Ectodermal cell (in vitro differentiated cells): ENCODE data around the gene NUP160.
"Not testable (repeated sequence)": the region's sequence is repeated elsewhere in the genome, so short reads cannot be mapped to it uniquely, and the experiment has no call there.

Experiments used
- H3K27ac ChIP-seq: 2 replicates; pipeline ENCODE4 v1.7.0; 2013; ENCODE audit warnings: mild to moderate bottlenecking, low read depth, low read length; ENCODE audit not compliant: insufficient read depth, poor library complexity, severe bottlenecking
- H3K27me3 ChIP-seq: 2 replicates; pipeline ENCODE4 v1.7.0; 2013; ENCODE audit warnings: mild to moderate bottlenecking, low read length; ENCODE audit not compliant: insufficient read depth, control insufficient read depth, poor library complexity, severe bottlenecking
- H3K36me3 ChIP-seq: one replicate; pipeline ENCODE4 v1.7.0; 2013; ENCODE audit warnings: low read length; ENCODE audit not compliant: control insufficient read depth, insufficient read depth
- H3K4me1 ChIP-seq: one replicate; pipeline ENCODE4 v1.7.0; 2013; ENCODE audit warnings: low read length; ENCODE audit not compliant: control insufficient read depth, insufficient read depth
- H3K4me3 ChIP-seq: 2 replicates; pipeline ENCODE4 v1.7.0; 2013; ENCODE audit warnings: low read depth, low read length, control low read depth; ENCODE audit not compliant: insufficient read depth
- H3K9me3 ChIP-seq: 2 replicates; pipeline ENCODE4 v1.7.0; 2013; ENCODE audit warnings: mild to moderate bottlenecking, low read length, moderate library complexity; ENCODE audit not compliant: control insufficient read depth
- WGBS, 2 experiments: methylation state at CpG; one replicate each; pipeline ENCODE4 v1.1.7; 2013; ENCODE audit warnings: missing lambda C conversion rate in 2 of 2; 5-methylcytosine and 5-hydroxymethylcytosine counted together

NUP160 gene

GRCh38 chr11:47847537-47847891, 636 bp downstream of the NUP160 start:
- WGBS, 2 experiments = 9% methylated on average over 8 of the region's 8 CpGs
- Histone ChIP-seq H3K27ac (peak overlapping the region; percentile 94), H3K27me3 (no peaks in the 10 kb centered on the region), H3K4me3 (peak overlapping the region; percentile 70), H3K36me3 (peaks cover 20% of the 10 kb centered on the region), H3K4me1 (peaks cover 13% of the 10 kb centered on the region), H3K9me3 (no peaks in the 10 kb centered on the region)

GRCh38 chr11:47846998-47847397, 1.2 kb downstream of the NUP160 start:
- 85 to 88% methylated on average over 4 of the region's 4 CpGs for WGBS, 2 experiments
- Histone ChIP-seq H3K27me3 (no peaks in the 10 kb centered on the region), H3K4me1 (peaks cover 13% of the 10 kb centered on the region), H3K36me3 (peaks cover 25% of the 10 kb centered on the region), H3K27ac (no peak overlapping the region), H3K9me3 (no peaks in the 10 kb centered on the region), H3K4me3 (peak overlapping the region; percentile 70)

- Histone ChIP-seq H3K9me3 (no peaks in the 10 kb centered on the region), H3K4me1 (peaks cover 9% of the 10 kb centered on the region), H3K4me3 (no peak overlapping the region), H3K27ac (no peak overlapping the region), H3K27me3 (no peaks in the 10 kb centered on the region), H3K36me3 (peaks cover 44% of the 10 kb centered on the region)
- WGBS, 2 experiments = 83 to 86% methylated on average over 6 of the region's 7 CpGs
Measured at GRCh38 chr11:47843361-47844055, 4.6 kb downstream of the NUP160 start.

GRCh38 chr11:47842749-47843148, 5.4 kb downstream of the NUP160 start:
- Histone ChIP-seq H3K4me3 (no peak overlapping the region), H3K27ac (no peak overlapping the region), H3K36me3 (peaks cover 51% of the 10 kb centered on the region), H3K9me3 (no peaks in the 10 kb centered on the region), H3K4me1 (peaks cover 9% of the 10 kb centered on the region), H3K27me3 (no peaks in the 10 kb centered on the region)
- 91 to 95% methylated on average over 4 of the region's 4 CpGs for WGBS, 2 experiments

- no peaks in the 10 kb centered on the region for H3K27me3 ChIP-seq
- H3K9me3 ChIP-seq = no peaks in the 10 kb centered on the region
- peaks cover 79% of the 10 kb centered on the region for H3K36me3 ChIP-seq
- H3K4me3 ChIP-seq = no peak overlapping the region
- no peak overlapping the region for H3K27ac ChIP-seq
- no peaks in the 10 kb centered on the region for H3K4me1 ChIP-seq
Measured at GRCh38 chr11:47837929-47838328, 10.2 kb downstream of the NUP160 start.

GRCh38 chr11:47837292-47837691, 10.9 kb downstream of the NUP160 start:
- Histone ChIP-seq H3K9me3 (no peaks in the 10 kb centered on the region), H3K27ac (no peak overlapping the region), H3K36me3 (peaks cover 79% of the 10 kb centered on the region), H3K4me3 (no peak overlapping the region), H3K4me1 (no peaks in the 10 kb centered on the region), H3K27me3 (no peaks in the 10 kb centered on the region)
- 95 to 97% methylated on average over 6 of the region's 6 CpGs for WGBS, 2 experiments

- H3K36me3 ChIP-seq = peaks cover 37% of the 10 kb centered on the region
- WGBS, 2 experiments = 89 to 100% methylated on average over 1 of the region's 1 CpG
Measured at GRCh38 chr11:47830013-47830412, 18.1 kb downstream of the NUP160 start.

GRCh38 chr11:47828284-47828683, 19.9 kb downstream of the NUP160 start:
- no peaks in the 10 kb centered on the region for H3K27me3 ChIP-seq
- peaks cover 24% of the 10 kb centered on the region for H3K36me3 ChIP-seq
- 100% methylated on average over 1 of the region's 1 CpG; no CpG with 5 or more reads in 1 of the 2 experiments for WGBS, 2 experiments

More at GRCh38 chr11:47830013-47830412, 18.1 kb downstream of the NUP160 start:
- not testable (repeated sequence) for H3K4me1 ChIP-seq, H3K27ac ChIP-seq, H3K9me3 ChIP-seq, H3K4me3 ChIP-seq, H3K27me3 ChIP-seq

GRCh38 chr11:47822664-47823063, 25.5 kb downstream of the NUP160 start:
- H3K36me3 ChIP-seq = peaks cover 15% of the 10 kb centered on the region
- not testable (repeated sequence) for H3K4me1 ChIP-seq, H3K27ac ChIP-seq, H3K27me3 ChIP-seq, H3K9me3 ChIP-seq, H3K4me3 ChIP-seq
- 92 to 93% methylated on average over 5 to 6 of the region's 6 CpGs for WGBS, 2 experiments

More at GRCh38 chr11:47828284-47828683, 19.9 kb downstream of the NUP160 start:
- Histone ChIP-seq H3K4me3 (no peak overlapping the region), H3K27ac (no peak overlapping the region), H3K4me1 (no peaks in the 10 kb centered on the region), H3K9me3 (no peaks in the 10 kb centered on the region)

GRCh38 chr11:47819743-47820142, 28.4 kb downstream of the NUP160 start:
- no peak overlapping the region for H3K27ac ChIP-seq
- no peaks in the 10 kb centered on the region for H3K4me1 ChIP-seq
- no peak overlapping the region for H3K4me3 ChIP-seq
- H3K36me3 ChIP-seq = peaks cover 20% of the 10 kb centered on the region
- H3K27me3 ChIP-seq = no peaks in the 10 kb centered on the region
- no peaks in the 10 kb centered on the region for H3K9me3 ChIP-seq

GRCh38 chr11:47800759-47801158, 47.4 kb downstream of the NUP160 start:
- H3K4me3 ChIP-seq = no peak overlapping the region
- WGBS, 2 experiments = 83 to 94% methylated on average over 1 of the region's 1 CpG
- H3K27ac ChIP-seq = no peak overlapping the region
- no peaks in the 10 kb centered on the region for H3K27me3 ChIP-seq
- no peaks in the 10 kb centered on the region for H3K9me3 ChIP-seq
- H3K36me3 ChIP-seq = peaks cover 72% of the 10 kb centered on the region
- H3K4me1 ChIP-seq = no peaks in the 10 kb centered on the region
